Ishikawa (cell line): ENCODE results near the gene CCN2.

Experiments used
- CEBPB ChIP-seq: IDR thresholded peaks from 2 replicates; pipeline ENCODE4 v1.6.1; 2012
- CREB1 ChIP-seq: IDR thresholded peaks from 2 replicates; pipeline ENCODE4 v1.6.1; 2012; ENCODE audit warnings: low read depth
- EP300 ChIP-seq: IDR thresholded peaks from 2 replicates; pipeline ENCODE4 v1.6.1; 2012; ENCODE audit warnings: borderline replicate concordance
- FOXM1 ChIP-seq: IDR thresholded peaks from 2 replicates; pipeline ENCODE4 v1.6.1; 2012; ENCODE audit warnings: low read depth, borderline replicate concordance
- NFIC ChIP-seq: IDR thresholded peaks from 2 replicates; pipeline ENCODE4 v1.6.1; 2012
- RAD21 ChIP-seq: IDR thresholded peaks from 2 replicates; pipeline ENCODE4 v1.6.1; 2012; ENCODE audit warnings: low read depth
- TAF1 ChIP-seq: IDR thresholded peaks from 2 replicates; pipeline ENCODE4 v1.6.1; 2012; ENCODE audit warnings: low read depth, mild to moderate bottlenecking
- TCF12 ChIP-seq: IDR thresholded peaks from 2 replicates; pipeline ENCODE4 v1.6.1; 2012; ENCODE audit warnings: low read depth
- YY1 ChIP-seq: IDR thresholded peaks from 2 replicates; pipeline ENCODE4 v1.6.1; 2012; ENCODE audit warnings: low read depth
- ZBTB7A ChIP-seq: IDR thresholded peaks from 2 replicates; pipeline ENCODE4 v1.6.1; 2012; ENCODE audit warnings: low read depth
- TF ChIP-seq, protein P1 (sequence below): IDR thresholded peaks from 2 replicates; pipeline ENCODE4 v1.6.1; 2012
- TF ChIP-seq, protein P2 (sequence below): IDR thresholded peaks from 2 replicates; pipeline ENCODE4 v1.6.1; 2012; ENCODE audit warnings: low read depth, mild to moderate bottlenecking

DNA sequence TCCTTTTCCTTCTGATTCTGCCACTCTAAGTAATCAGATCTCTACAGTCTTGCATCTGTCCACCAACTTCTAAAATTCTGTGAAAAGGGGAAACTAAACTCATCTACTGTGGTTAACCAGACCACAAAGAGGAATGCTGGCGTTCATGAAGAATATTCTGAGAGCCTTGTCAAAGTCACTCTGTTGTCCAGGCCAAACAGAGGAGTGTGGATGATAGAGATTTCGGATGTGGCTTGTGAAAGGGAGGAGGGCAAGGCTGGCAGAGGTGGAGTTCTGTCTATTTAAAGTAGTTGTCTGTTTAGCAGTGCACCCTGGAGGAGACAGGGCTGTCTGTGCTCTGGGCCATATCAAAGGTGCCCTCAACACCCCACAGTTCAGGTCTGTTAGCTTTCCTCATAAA, 33.9 kb downstream of the CCN2 start:
- TF ChIP-seq CEBPB (no peak), RAD21 (no peak), EP300 (no peak), NFIC (no peak), CREB1 (no peak), ZBTB7A (no peak), TAF1 (no peak), TCF12 (no peak), FOXM1 (no peak), YY1 (no peak)
- TF ChIP-seq, protein P1, sequence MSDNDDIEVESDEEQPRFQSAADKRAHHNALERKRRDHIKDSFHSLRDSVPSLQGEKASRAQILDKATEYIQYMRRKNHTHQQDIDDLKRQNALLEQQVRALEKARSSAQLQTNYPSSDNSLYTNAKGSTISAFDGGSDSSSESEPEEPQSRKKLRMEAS: no peak
- TF ChIP-seq, protein P2, sequence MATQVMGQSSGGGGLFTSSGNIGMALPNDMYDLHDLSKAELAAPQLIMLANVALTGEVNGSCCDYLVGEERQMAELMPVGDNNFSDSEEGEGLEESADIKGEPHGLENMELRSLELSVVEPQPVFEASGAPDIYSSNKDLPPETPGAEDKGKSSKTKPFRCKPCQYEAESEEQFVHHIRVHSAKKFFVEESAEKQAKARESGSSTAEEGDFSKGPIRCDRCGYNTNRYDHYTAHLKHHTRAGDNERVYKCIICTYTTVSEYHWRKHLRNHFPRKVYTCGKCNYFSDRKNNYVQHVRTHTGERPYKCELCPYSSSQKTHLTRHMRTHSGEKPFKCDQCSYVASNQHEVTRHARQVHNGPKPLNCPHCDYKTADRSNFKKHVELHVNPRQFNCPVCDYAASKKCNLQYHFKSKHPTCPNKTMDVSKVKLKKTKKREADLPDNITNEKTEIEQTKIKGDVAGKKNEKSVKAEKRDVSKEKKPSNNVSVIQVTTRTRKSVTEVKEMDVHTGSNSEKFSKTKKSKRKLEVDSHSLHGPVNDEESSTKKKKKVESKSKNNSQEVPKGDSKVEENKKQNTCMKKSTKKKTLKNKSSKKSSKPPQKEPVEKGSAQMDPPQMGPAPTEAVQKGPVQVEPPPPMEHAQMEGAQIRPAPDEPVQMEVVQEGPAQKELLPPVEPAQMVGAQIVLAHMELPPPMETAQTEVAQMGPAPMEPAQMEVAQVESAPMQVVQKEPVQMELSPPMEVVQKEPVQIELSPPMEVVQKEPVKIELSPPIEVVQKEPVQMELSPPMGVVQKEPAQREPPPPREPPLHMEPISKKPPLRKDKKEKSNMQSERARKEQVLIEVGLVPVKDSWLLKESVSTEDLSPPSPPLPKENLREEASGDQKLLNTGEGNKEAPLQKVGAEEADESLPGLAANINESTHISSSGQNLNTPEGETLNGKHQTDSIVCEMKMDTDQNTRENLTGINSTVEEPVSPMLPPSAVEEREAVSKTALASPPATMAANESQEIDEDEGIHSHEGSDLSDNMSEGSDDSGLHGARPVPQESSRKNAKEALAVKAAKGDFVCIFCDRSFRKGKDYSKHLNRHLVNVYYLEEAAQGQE: no peak
